Smooth muscle cell (in vitro differentiated cells): ENCODE results near the gene MAP7D1. TPM values are rescaled to one million over a fixed set of nuclear protein-coding genes. Genes with fewer than 3 reads are reported as not detected.

Source experiments
- DNase-seq: peaks from one replicate; lab custom pipeline; 2025; ENCODE audit not compliant: unreplicated experiment; lab: John Stamatoyannopoulos, UW
- H2AFZ ChIP-seq: fragments of 200-600 bp; sonication (generic); 2 replicates; pipeline ENCODE4 v1.6.0; 2016; ENCODE audit warnings: antibody characterized with exemption, low read depth, mild to moderate bottlenecking
- H3F3A ChIP-seq: fragments of 200-600 bp; sonication (generic); 2 replicates; pipeline ENCODE4 v1.6.0; 2017; ENCODE audit warnings: antibody characterized with exemption, low read depth
- H3K27ac ChIP-seq: fragments of 200-600 bp; sonication (generic); 2 replicates; pipeline ENCODE4 v1.5.1; 2016; ENCODE audit warnings: low read depth, mild to moderate bottlenecking
- H3K27me3 ChIP-seq: fragments of 200-600 bp; sonication (generic); 2 replicates; pipeline ENCODE4 v1.6.1; 2016; ENCODE audit warnings: low read depth, mild to moderate bottlenecking
- H3K36me3 ChIP-seq: fragments of 200-600 bp; sonication (generic); 2 replicates; pipeline ENCODE4 v1.5.1; 2016; ENCODE audit warnings: low read depth
- H3K4me1 ChIP-seq: fragments of 200-600 bp; sonication (generic); 2 replicates; pipeline ENCODE4 v1.5.1; 2016; ENCODE audit warnings: low read depth
- H3K4me2 ChIP-seq: fragments of 200-600 bp; sonication (generic); 2 replicates; pipeline ENCODE4 v1.6.0; 2016; ENCODE audit warnings: mild to moderate bottlenecking
- H3K4me3 ChIP-seq: fragments of 200-600 bp; sonication (generic); 2 replicates; pipeline ENCODE4 v1.5.1; 2016; ENCODE audit warnings: mild to moderate bottlenecking
- H3K79me2 ChIP-seq: fragments of 200-600 bp; sonication (generic); 2 replicates; pipeline ENCODE4 v1.6.0; 2016; ENCODE audit warnings: low read depth, mild to moderate bottlenecking
- H3K9ac ChIP-seq: fragments of 200-600 bp; sonication (generic); 2 replicates; pipeline ENCODE4 v1.6.0; 2016; ENCODE audit warnings: low read depth
- H3K9me3 ChIP-seq: fragments of 200-600 bp; sonication (generic); replicated peaks from 2 replicates; pipeline ENCODE4 v1.5.1; 2016; ENCODE audit warnings: low read depth
- H4K20me1 ChIP-seq: fragments of 200-600 bp; sonication (generic); 2 replicates; pipeline ENCODE4 v1.6.0; 2016; ENCODE audit warnings: low read depth
- CTCF ChIP-seq: fragments of 200-600 bp; sonication (generic); IDR thresholded peaks from 2 replicates; pipeline ENCODE4 v1.5.1; 2017; ENCODE audit warnings: borderline replicate concordance, mild to moderate bottlenecking, antibody characterized with exemption; ENCODE audit not compliant: insufficient read depth, poor library complexity, severe bottlenecking
- WGBS: methylation state at CpG from one replicate; pipeline ENCODE4 v1.1.7; 2016; ENCODE audit warnings: low lambda C conversion rate; 5-methylcytosine and 5-hydroxymethylcytosine counted together
- polyA plus RNA-seq: library from polyadenylated mRNA; unstranded; fragments of >200 nt; fragmentation: Nextera tagmentation; extraction: Ambion mirVana; gene quantifications from 2 replicates; pipeline ENCODE4 v1.2.1, GENCODE V29; 2016
- total RNA-seq: library from RNA; depleted of rRNA; stranded (reverse); fragments of >200 nt; gene quantifications from 2 replicates; pipeline ENCODE4 v1.2.3, GENCODE V29; 2014

The MAP7D1 gene
- total and polyA plus RNA-seq, 2 experiments from 2014 or later: 109 to 169 TPM

GRCh38 chr1:36134031-36134430, 21.9 kb upstream of the MAP7D1 start:
- H3K4me1 ChIP-seq: no peaks in the 10 kb centered on the region
- peaks cover 13% of the 10 kb centered on the region for H3F3A ChIP-seq
- WGBS: 57% methylated on average over 4 of the region's 6 CpGs
- no peak overlapping the region for H3K9ac ChIP-seq
- no peak for DNase-seq
- no peaks in the 10 kb centered on the region for H3K27me3 ChIP-seq
- no peaks in the 10 kb centered on the region for H3K79me2 ChIP-seq
- no peak for TF ChIP-seq CTCF
- peak overlapping the region; percentile 3 for H3K4me2 ChIP-seq
- no peaks in the 10 kb centered on the region for H3K36me3 ChIP-seq
- no peak overlapping the region for H3K27ac ChIP-seq
- H4K20me1 ChIP-seq: peaks cover 6% of the 10 kb centered on the region
- H3K4me3 ChIP-seq: no peak overlapping the region
- no peak overlapping the region for H2AFZ ChIP-seq
- H3K9me3 ChIP-seq: no peaks in the 10 kb centered on the region

- Histone ChIP-seq H3K4me3 (no peak overlapping the region), H3K27ac (peak overlapping the region; percentile 13), H3K79me2 (peaks cover 4% of the 10 kb centered on the region), H3K36me3 (peaks cover 4% of the 10 kb centered on the region), H3K9me3 (no peaks in the 10 kb centered on the region), H2AFZ (no peak overlapping the region), H3K9ac (no peak overlapping the region), H4K20me1 (peaks cover 9% of the 10 kb centered on the region), H3K4me2 (peak overlapping the region; percentile 3), H3K4me1 (no peaks in the 10 kb centered on the region), H3F3A (peaks cover 13% of the 10 kb centered on the region), H3K27me3 (no peaks in the 10 kb centered on the region)
- WGBS: 57% methylated on average over 7 of the region's 7 CpGs
- TF ChIP-seq CTCF: peak; percentile 84
- peak; percentile 30 for DNase-seq
Measured at GRCh38 chr1:36134505-36135329, 21.2 kb upstream of the MAP7D1 start.

- WGBS: 88% methylated on average over 6 of the region's 6 CpGs
- H3K27me3 ChIP-seq: no peaks in the 10 kb centered on the region
- peaks cover 9% of the 10 kb centered on the region for H3K79me2 ChIP-seq
- peak overlapping the region; percentile 13 for H3K27ac ChIP-seq
- H3F3A ChIP-seq: peaks cover 13% of the 10 kb centered on the region
- peaks cover 15% of the 10 kb centered on the region for H4K20me1 ChIP-seq
- no peaks in the 10 kb centered on the region for H3K9me3 ChIP-seq
- H3K9ac ChIP-seq: no peak overlapping the region
- no peaks in the 10 kb centered on the region for H3K4me1 ChIP-seq
- H2AFZ ChIP-seq: no peak overlapping the region
- peaks cover 4% of the 10 kb centered on the region for H3K36me3 ChIP-seq
- DNase-seq: no peak
- no peak for TF ChIP-seq CTCF
- H3K4me2 ChIP-seq: no peak overlapping the region
- no peak overlapping the region for H3K4me3 ChIP-seq
Measured at GRCh38 chr1:36135330-36135667, 20.7 kb upstream of the MAP7D1 start.

GRCh38 chr1:36135796-36136195, 20.2 kb upstream of the MAP7D1 start:
- no peaks in the 10 kb centered on the region for H3K9me3 ChIP-seq
- no peak overlapping the region for H2AFZ ChIP-seq
- peaks cover 11% of the 10 kb centered on the region for H3K79me2 ChIP-seq
- no peak overlapping the region for H3K9ac ChIP-seq
- DNase-seq: no peak
- H3K4me1 ChIP-seq: no peaks in the 10 kb centered on the region
- no peak overlapping the region for H3K4me2 ChIP-seq
- H3K27ac ChIP-seq: no peak overlapping the region
- peaks cover 13% of the 10 kb centered on the region for H3F3A ChIP-seq
- TF ChIP-seq CTCF: no peak
- H3K4me3 ChIP-seq: no peak overlapping the region
- H3K36me3 ChIP-seq: peaks cover 4% of the 10 kb centered on the region
- peaks cover 20% of the 10 kb centered on the region for H4K20me1 ChIP-seq
- H3K27me3 ChIP-seq: no peaks in the 10 kb centered on the region
